Erythroblast (primary cell): ENCODE data around the gene LRTM2.

Source experiments
- DNase-seq, 2 experiments: peaks; one replicate each; lab custom pipeline; 2025; lab: John Stamatoyannopoulos, UW
- GATA1 ChIP-seq: IDR thresholded peaks from 2 replicates; pipeline ENCODE4 v1.6.1; 2011; ENCODE audit warnings: low read depth, mild to moderate bottlenecking, control low read depth, low read length, moderate library complexity
- POLR2A ChIP-seq: IDR thresholded peaks from 2 replicates; pipeline ENCODE4 v1.6.1; 2011; ENCODE audit warnings: mild to moderate bottlenecking, low read length

LRTM2 gene

DNA sequence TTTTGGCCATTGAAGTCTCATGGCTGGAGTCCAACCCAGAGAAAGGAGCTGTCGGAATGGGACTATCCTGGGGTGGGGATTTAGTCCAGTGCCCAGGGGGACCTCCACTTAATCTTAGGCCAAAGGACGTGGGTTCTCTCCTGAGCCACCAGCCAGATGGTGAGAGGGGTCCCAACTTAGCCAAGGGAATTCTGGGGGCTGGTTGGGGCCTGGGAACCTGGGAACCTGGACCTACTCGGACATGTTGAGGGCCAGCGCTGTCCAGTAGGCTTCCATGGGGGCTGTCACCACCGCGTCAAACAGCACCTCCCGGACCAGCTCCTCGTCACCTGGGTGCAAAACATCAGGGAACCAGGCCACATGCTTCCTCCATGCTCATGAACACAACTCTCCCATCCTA, 33.4 kb downstream of the LRTM2 start:
- DNase-seq = no peak

GRCh38 chr12:1855241-1855640, 34.9 kb downstream of the LRTM2 start:
- DNase-seq = no peak
- TF ChIP-seq GATA1 = no peak
- TF ChIP-seq POLR2A = no peak

More for the DNA sequence above, 33.4 kb downstream of the LRTM2 start:
- TF ChIP-seq GATA1 = no peak
- TF ChIP-seq POLR2A = no peak

DNA sequence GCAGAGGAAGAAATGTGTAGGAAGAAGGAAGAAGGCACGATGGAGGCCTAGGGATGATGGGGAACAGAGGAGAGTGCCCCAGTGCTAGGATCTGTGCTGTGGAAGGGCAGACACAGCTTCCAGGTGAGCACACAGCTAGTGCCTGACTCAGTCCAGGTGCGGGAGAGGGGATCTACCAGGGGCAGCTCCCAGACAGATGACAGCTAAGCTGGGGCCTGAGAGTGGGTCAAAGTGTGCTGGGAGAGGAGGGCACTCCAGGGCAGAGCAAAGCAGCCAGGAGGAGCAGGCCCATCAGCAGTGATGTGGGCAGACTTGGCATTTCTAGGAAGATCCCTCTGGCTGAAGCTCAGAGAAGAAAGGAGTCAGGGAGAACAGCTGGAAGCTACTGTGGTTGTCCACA, 36.7 kb downstream of the LRTM2 start:
- TF ChIP-seq POLR2A = no peak
- no peak for TF ChIP-seq GATA1
- DNase-seq = no peak

- DNase-seq = no peak
These were observed 37.5 kb downstream of the LRTM2 start for GRCh38 chr12:1857821-1858220.

GRCh38 chr12:1858456-1858855, 38.1 kb downstream of the LRTM2 start:
- no peak for DNase-seq
- no peak for TF ChIP-seq GATA1
- no peak for TF ChIP-seq POLR2A

More at GRCh38 chr12:1857821-1858220, 37.5 kb downstream of the LRTM2 start:
- no peak for TF ChIP-seq GATA1
- TF ChIP-seq POLR2A = no peak

- DNase-seq = no peak
- TF ChIP-seq GATA1 (no peak), POLR2A (no peak)
These were observed 39.3 kb downstream of the LRTM2 start for GRCh38 chr12:1859643-1860042.

DNA sequence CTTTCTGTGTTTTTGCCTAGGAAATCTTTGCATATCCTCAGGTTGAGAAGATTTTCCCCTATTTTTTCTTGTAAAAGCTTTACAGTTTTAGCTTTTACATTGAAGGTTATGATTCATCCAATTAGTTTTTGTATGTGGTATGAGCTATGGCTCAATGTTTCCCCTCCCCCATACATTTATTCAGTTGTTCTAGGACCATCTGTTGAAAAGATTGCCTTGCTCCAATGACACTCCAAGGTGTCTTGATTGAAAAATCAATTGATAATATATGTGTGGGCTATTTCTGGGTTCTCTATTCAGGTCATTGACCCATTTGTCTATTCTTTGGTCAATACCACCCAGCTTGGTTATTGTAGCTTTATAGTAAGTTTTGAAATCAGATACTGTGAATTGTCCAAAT, 42.6 kb downstream of the LRTM2 start:
- no peak for TF ChIP-seq GATA1
- TF ChIP-seq POLR2A = no peak
- DNase-seq = no peak

- DNase-seq = no peak
- TF ChIP-seq GATA1 (no peak), POLR2A (no peak)
These were observed 43.5 kb downstream of the LRTM2 start for GRCh38 chr12:1863823-1864222.

GRCh38 chr12:1864456-1864855, 44.1 kb downstream of the LRTM2 start:
- TF ChIP-seq POLR2A = no peak
- TF ChIP-seq GATA1 = no peak
- DNase-seq = no peak

GRCh38 chr12:1864867-1865266, 44.5 kb downstream of the LRTM2 start:
- TF ChIP-seq POLR2A (no peak), GATA1 (no peak)
- DNase-seq = no peak

DNA sequence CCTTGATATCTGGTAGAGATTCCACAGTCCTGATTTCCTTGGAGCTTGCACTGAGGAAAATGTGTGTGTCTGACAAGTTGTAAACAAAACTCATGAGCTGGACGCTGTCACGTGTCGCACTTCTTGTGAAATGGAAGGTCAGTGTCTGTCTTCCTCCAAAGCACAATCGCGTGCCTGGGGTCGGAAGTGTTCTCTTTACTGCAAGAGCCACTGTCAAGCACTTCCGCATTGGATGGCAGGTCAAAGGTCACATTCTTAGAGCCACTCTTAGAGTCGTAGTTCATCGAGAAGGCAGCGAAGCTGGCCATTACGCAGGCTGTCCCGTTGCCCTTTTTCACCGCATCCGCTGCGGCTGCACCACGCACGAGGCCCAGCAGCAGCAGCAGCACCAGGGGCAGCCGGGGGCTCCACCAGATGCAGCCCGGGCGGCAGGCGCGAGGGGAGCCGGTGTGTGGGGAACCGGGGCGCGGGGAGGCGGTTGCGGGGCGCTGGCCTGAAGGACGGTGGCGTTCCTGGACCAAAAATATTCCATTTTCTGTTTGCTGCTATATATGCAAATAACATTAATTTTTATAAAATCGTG, 45.0 kb downstream of the LRTM2 start:
- no peak for TF ChIP-seq POLR2A
- no peak for TF ChIP-seq GATA1
- no peak for DNase-seq

GRCh38 chr12:1869145-1869544, 48.8 kb downstream of the LRTM2 start:
- TF ChIP-seq GATA1 (no peak), POLR2A (no peak)
- DNase-seq = no peak

DNA sequence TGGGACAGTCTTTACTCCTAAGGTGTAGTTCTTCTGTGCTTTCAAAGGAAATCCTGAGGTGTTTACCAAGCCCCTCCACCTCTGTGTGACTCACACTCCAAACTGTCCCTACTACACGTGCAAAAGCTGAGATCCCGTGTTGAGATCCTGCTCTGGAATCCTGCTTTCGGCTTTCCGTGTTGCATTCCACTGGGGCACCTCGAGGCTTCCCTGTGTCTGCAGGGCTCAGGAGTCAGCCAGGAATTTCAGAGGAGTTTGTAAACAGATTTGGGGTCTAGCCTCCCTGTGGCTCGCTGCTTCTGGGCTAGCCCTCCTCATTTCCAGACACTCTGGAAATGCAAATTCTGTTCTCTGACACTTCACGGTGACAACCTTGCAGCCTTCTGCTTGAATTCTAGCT, 49.7 kb downstream of the LRTM2 start:
- TF ChIP-seq GATA1 (no peak), POLR2A (no peak)
- DNase-seq = no peak

DNA sequence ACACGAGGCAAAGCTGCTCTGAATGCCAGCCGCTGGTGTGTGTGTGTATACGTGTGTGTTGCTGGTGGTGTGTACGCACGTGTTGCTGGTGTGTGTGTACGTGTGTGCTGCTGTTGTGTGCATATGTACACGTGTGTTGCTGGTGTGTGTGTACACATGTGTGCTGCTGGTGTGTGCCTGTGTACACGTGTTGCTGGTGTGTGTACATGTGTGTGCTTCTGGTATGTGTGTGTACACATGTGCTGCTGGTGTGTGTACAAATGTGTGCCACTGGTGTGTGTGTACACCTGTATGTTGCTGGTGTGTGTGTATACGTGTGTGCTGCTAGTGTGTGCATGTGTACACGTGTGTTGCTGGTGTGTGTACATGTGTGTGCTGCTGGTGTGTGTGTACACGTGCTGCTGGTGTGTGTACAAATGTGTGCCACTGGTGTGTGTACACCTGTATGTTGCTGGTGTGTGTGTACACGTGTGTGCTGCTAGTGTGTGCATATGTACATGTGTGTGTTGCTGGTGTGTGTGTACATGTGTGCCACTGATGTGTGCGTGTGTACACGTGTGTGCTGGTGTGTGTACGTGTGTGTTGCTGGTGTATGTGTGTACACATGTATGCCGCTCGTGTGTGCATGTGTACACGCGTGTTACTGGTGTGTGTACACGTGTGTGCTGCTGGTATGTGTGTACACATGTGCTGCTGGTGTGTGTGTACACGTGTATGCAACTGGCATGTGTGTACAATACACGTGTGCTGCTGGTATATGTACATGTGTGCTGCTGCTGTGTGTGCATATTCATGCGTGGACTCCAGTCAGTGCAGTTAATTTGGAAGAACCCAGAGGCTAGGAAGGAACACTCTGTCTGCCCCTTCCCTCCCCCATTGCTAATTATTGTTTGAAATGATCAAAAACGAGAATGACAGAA, 50.9 kb downstream of the LRTM2 start:
- DNase-seq = no peak
- TF ChIP-seq POLR2A = no peak
- TF ChIP-seq GATA1 = no peak

DNA sequence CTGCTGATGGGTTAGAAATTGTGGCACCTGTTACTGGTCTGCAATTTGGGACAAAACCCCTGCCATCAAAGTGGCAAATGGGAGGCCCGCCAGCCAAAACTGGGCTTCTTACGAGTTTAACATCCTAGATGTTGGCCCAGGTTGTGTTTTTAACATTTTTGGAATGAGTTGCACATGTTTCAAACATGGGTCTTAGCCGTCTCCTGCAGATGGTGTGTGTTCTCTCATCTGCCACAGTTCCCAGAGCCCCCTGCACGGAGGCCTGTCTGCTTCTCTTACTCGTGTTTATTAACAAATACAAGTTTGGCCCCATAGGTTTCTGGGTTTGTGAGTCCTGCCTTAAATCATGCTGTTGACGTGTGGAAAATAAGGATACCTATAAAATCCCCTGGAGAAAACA, 51.6 kb downstream of the LRTM2 start:
- no peak for TF ChIP-seq POLR2A
- TF ChIP-seq GATA1 = no peak
- DNase-seq = no peak
